ENCODE measurements around the gene RAB3A. TPM values are rescaled to one million over a fixed set of nuclear protein-coding genes. Genes with fewer than 3 reads are reported as not detected.

The RAB3A gene
- total and polyA plus RNA-seq, 9 of the 15 experiments (the other 6 are each of a cell fraction or from before 2014, with no cell fraction given) = 0.17 to 5.1 (median 0.90) TPM; not detected in 1

GRCh38 chr19:18152817-18153555 lies 50.9 kb downstream of the RAB3A start, which contains the start of gene PIK3R2:
PIK3R2 (plus strand) TSS chr19:18153163; CDS start chr19:18155880, 2,717 bp downstream.
- Histone ChIP-seq H3K4me1 (replicated peaks in 1 of 2; ENCODE audit: control insufficient read depth in 2 of 2, insufficient read depth in 2 of 2, low read length in 2 of 2) (peaks cover 34 to 66% of the 10 kb centered on the region in 2 experiments), H3K27ac (ENCODE audit: extremely low read depth, low read depth, low read length) (peak within 1 kb of the TSS; percentile 89), H2AFZ (ENCODE audit: low read depth, low read length) (peak within 1 kb of the TSS; percentile 90), H3K27me3 (ENCODE audit: control insufficient read depth in 2 of 2, insufficient read depth in 2 of 2, low read length in 2 of 2) (no peaks in the 10 kb centered on the region), H3K36me3 (ENCODE audit: control insufficient read depth, insufficient read depth, low read length) (peaks cover 28% of the 10 kb centered on the region; the same call in 2 of the 3 replicates), H3K79me2 (ENCODE audit: control insufficient read depth, insufficient read depth, low read length) (peaks cover 42% of the 10 kb centered on the region), H3K9ac (ENCODE audit: insufficient read depth in 1 of 2, low read depth in 2 of 2, low read length in 2 of 2) (peak within 1 kb of the TSS; percentile 88 to 94), H3K4me3 (peak within 1 kb of the TSS; percentile 82), H3K9me1 (ENCODE audit: control insufficient read depth, insufficient read depth, low read length) (no peaks in the 10 kb centered on the region), H3K4me2 (ENCODE audit: insufficient read depth, low read length) (peak within 1 kb of the TSS; percentile 96), H3K9me3 (replicated peaks; ENCODE audit: control insufficient read depth, insufficient read depth, low read depth, low read length) (no peaks in the 10 kb centered on the region), H4K20me1 (replicated peaks; ENCODE audit: control insufficient read depth, insufficient read depth, low read length) (peaks cover 19% of the 10 kb centered on the region)
- ChIA-PET POLR2A (interaction anchor here (0.6 to 1.8 kb wide), 10 partner anchors 11 to 237 kb away, joined by 3 to 9 read pairs (median 4); partner anchors contain the start of genes GDF15 and MPV17L2), CTCF (ENCODE audit: low intra/inter-chr PET ratio) (interaction anchor here (1.5 kb wide), 1 partner anchor 146 kb away, joined by 4 read pairs; no protein-coding TSS in a partner anchor)
- in situ Hi-C loops (cut with MboI) = no loop called here
- ATAC-seq (peak; percentile 91), FAIRE-seq (no peak), DNase-seq (ENCODE audit: extremely low read depth in 1 of 4, low spot score in 3 of 4) (peak; percentile 93 to 99 (median 96))
- no TSS peak for BruUV-seq (replicated peaks)
- under 1% methylated on average over 67 of the region's 86 CpGs for WGBS (ENCODE audit: insufficient coverage, low coverage, missing lambda C conversion rate)
- intact Hi-C loops (cut with micrococcal nuclease) = loop anchor here (10.0 kb wide), 2 partner anchors 88 to 208 kb away; no protein-coding TSS in a partner anchor
- no peak for TF ChIP-seq ZEB2 (IDR thresholded peaks at IDR 0.05)
- peak; percentile 63 for TF ChIP-seq MAX (CRISPR knock-in tag; IDR thresholded peaks at IDR 0.05)
- no peak for TF ChIP-seq NR2C2 (CRISPR knock-in tag; IDR thresholded peaks at IDR 0.05)
- TF ChIP-seq NR2C2 (tag; IDR thresholded peaks at IDR 0.05) = peak; percentile 73; the same call in 1 of the 2 replicates
- TF ChIP-seq SRSF3 (IDR thresholded peaks at IDR 0.05; ENCODE audit: insufficient read depth, low read length) = no peak
- TF ChIP-seq EWSR1 (IDR thresholded peaks at IDR 0.05; ENCODE audit: borderline replicate concordance, low read depth, partially characterized antibody) = no peak
- 0 out of 2 replicates have a peak, but pooled peaks have one; percentile 11 for TF ChIP-seq MBD2 (IDR thresholded peaks at IDR 0.05; ENCODE audit: borderline replicate concordance, low read depth)
- TF ChIP-seq TAF7 (tag; IDR thresholded peaks at IDR 0.05) = peak; percentile 47; the same call in 1 of the 2 replicates
- no peak for TF ChIP-seq ZNF175 (CRISPR knock-in tag; IDR thresholded peaks at IDR 0.05; ENCODE audit: low read depth)
- TF ChIP-seq NFIC (IDR thresholded peaks at IDR 0.05) = 0 out of 2 replicates have a peak, but pooled peaks have one; percentile 8
- peak; percentile 70 to 89 for TF ChIP-seq E2F6 (IDR thresholded peaks at IDR 0.05; ENCODE audit: borderline replicate concordance in 1 of 2, extremely low read depth in 1 of 2, insufficient read depth in 1 of 2, insufficient read length in 1 of 2, low read depth in 1 of 2, low read length in 1 of 2, poor library complexity in 1 of 2, severe bottlenecking in 1 of 2)
- peak; percentile 97 for TF ChIP-seq CHD2 (IDR thresholded peaks at IDR 0.05; ENCODE audit: low read depth, low read length)
- no peak; the same call in 1 of the 2 replicates for TF ChIP-seq ESRRA (IDR thresholded peaks at IDR 0.05; ENCODE audit: borderline replicate concordance, low read depth)
- no peak for TF ChIP-seq C11orf30 (IDR thresholded peaks at IDR 0.05; ENCODE audit: low read depth)
- no peak for TF ChIP-seq CBX3 (IDR thresholded peaks at IDR 0.05; ENCODE audit: borderline replicate concordance in 1 of 2, low read length in 2 of 2)
- TF ChIP-seq ZNF699 (CRISPR knock-in tag; IDR thresholded peaks at IDR 0.05; ENCODE audit: insufficient replicate concordance) = no peak
- TF ChIP-seq ZNF274 (IDR thresholded peaks at IDR 0.05; ENCODE audit: borderline replicate concordance, low read depth, low read length) = no peak
- 0 out of 2 replicates have a peak, but pooled peaks have one; percentile 50 for TF ChIP-seq GABPB1 (CRISPR knock-in tag; IDR thresholded peaks at IDR 0.05)
- peak; percentile 29 for TF ChIP-seq KDM5B (IDR thresholded peaks at IDR 0.05; ENCODE audit: insufficient replicate concordance, low read depth, low read length)
- 0 out of 4 replicates have a peak, but pooled peaks of 1 of the 2 experiments have one; percentile 20 for TF ChIP-seq TEAD1 (CRISPR knock-in tag; IDR thresholded peaks at IDR 0.05)
- TF ChIP-seq CBFA2T3 (IDR thresholded peaks at IDR 0.05) = no peak
